ENCODE measurements around the gene ADIPOR2. TPM values are rescaled to one million over a fixed set of nuclear protein-coding genes. Genes with fewer than 3 reads are reported as not detected.

The ADIPOR2 gene
- total RNA-seq, 4 donors from 2014 or later: 29.5 to 44.3 (median 37.1) TPM

GRCh38 chr12:1737652-1738286 lies 46.9 kb downstream of the ADIPOR2 start:
- no peak overlapping the region for H3K4me3 ChIP-seq (ENCODE audit: low read depth, poor library complexity, severe bottlenecking)
- WGBS, 2 donors: 90% methylated on average over 6 of the region's 6 CpGs
- no peak for DNase-seq (ENCODE audit: low spot score in 2 of 2)
- TF ChIP-seq POLR2A (IDR thresholded peaks at IDR 0.05): no peak
- TF ChIP-seq, protein P1, sequence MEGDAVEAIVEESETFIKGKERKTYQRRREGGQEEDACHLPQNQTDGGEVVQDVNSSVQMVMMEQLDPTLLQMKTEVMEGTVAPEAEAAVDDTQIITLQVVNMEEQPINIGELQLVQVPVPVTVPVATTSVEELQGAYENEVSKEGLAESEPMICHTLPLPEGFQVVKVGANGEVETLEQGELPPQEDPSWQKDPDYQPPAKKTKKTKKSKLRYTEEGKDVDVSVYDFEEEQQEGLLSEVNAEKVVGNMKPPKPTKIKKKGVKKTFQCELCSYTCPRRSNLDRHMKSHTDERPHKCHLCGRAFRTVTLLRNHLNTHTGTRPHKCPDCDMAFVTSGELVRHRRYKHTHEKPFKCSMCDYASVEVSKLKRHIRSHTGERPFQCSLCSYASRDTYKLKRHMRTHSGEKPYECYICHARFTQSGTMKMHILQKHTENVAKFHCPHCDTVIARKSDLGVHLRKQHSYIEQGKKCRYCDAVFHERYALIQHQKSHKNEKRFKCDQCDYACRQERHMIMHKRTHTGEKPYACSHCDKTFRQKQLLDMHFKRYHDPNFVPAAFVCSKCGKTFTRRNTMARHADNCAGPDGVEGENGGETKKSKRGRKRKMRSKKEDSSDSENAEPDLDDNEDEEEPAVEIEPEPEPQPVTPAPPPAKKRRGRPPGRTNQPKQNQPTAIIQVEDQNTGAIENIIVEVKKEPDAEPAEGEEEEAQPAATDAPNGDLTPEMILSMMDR (IDR thresholded peaks at IDR 0.05): no peak
- intact Hi-C loops (cut with DNase I; ENCODE audit: low total_unique reads): no loop called here

- TF ChIP-seq, protein P1 (IDR thresholded peaks at IDR 0.05): no peak
- no peak for TF ChIP-seq POLR2A (IDR thresholded peaks at IDR 0.05)
- H3K4me3 ChIP-seq (ENCODE audit: low read depth, poor library complexity, severe bottlenecking): no peak overlapping the region
- intact Hi-C loops (cut with DNase I; ENCODE audit: low total_unique reads): no loop called here
- no peak for DNase-seq (ENCODE audit: low spot score in 2 of 2)
Observed at GRCh38 chr12:1738446-1738845, 47.6 kb downstream of the ADIPOR2 start.

GRCh38 chr12:1739368-1739767 lies 48.5 kb downstream of the ADIPOR2 start:
- 91 to 97% methylated on average over 1 of the region's 1 CpG for WGBS, 2 donors
- TF ChIP-seq POLR2A (IDR thresholded peaks at IDR 0.05): no peak
- TF ChIP-seq, protein P1 (IDR thresholded peaks at IDR 0.05): no peak
- DNase-seq (ENCODE audit: low spot score in 2 of 2): no peak
- no peak overlapping the region for H3K4me3 ChIP-seq (ENCODE audit: low read depth, poor library complexity, severe bottlenecking)
- intact Hi-C loops (cut with DNase I; ENCODE audit: low total_unique reads): no loop called here

GRCh38 chr12:1740161-1740948 lies 49.5 kb downstream of the ADIPOR2 start:
- TF ChIP-seq POLR2A (IDR thresholded peaks at IDR 0.05): no peak
- TF ChIP-seq, protein P1 (IDR thresholded peaks at IDR 0.05): no peak
- DNase-seq (ENCODE audit: low spot score in 2 of 2): no peak
- H3K4me3 ChIP-seq (ENCODE audit: low read depth, poor library complexity, severe bottlenecking): no peak overlapping the region
- intact Hi-C loops (cut with DNase I; ENCODE audit: low total_unique reads): no loop called here
- WGBS, 2 donors: 74 to 76% methylated on average over 5 of the region's 5 CpGs

- no peak for DNase-seq (ENCODE audit: low spot score in 2 of 2)
- intact Hi-C loops (cut with DNase I; ENCODE audit: low total_unique reads): no loop called here
- WGBS, 2 donors: 0 to 34% methylated on average over 1 of the region's 1 CpG
- no peak for TF ChIP-seq POLR2A (IDR thresholded peaks at IDR 0.05)
- TF ChIP-seq, protein P1 (IDR thresholded peaks at IDR 0.05): no peak
- H3K4me3 ChIP-seq (ENCODE audit: low read depth, poor library complexity, severe bottlenecking): no peak overlapping the region
Observed at GRCh38 chr12:1741154-1741949, 50.5 kb downstream of the ADIPOR2 start.

Data from lower leg skin (tissue), 4 donors.